IMR-90 (cell line): Measurements from ENCODE around the gene PRUNE2. TPM values are rescaled to one million over a fixed set of nuclear protein-coding genes. Genes with fewer than 3 reads are reported as not detected.
A peak's percentile ranks its signal among the peaks of the same experiment; 100 is the strongest.

ENCODE experiments used
- ATAC-seq: fragments of 200-7000 bp; cut with Tn5 transposase; 2 replicates; pipeline ENCODE4 v1.9.1; 2020; ENCODE audit warnings: low read depth, mild to moderate bottlenecking, moderate library complexity
- BruUV-seq: library from RNA; stranded (reverse); fragments of 400-500 nt; replicated peaks from 2 replicates; lab custom pipeline; 2021; lab: Mats Ljungman, UMichigan
- CTCF ChIA-PET: fragments of 300-600 bp; formaldehyde crosslinking; extraction: SDS; loops from one replicate; lab custom pipeline; 2021; ENCODE audit warnings: antibody characterized with exemption; lab: Yijun Ruan, JAX
- POLR2A ChIA-PET: fragments of 300-600 bp; sonication (Branson Sonifier 250); formaldehyde crosslinking; loops from one replicate; lab custom pipeline; 2022; ENCODE audit warnings: antibody characterized with exemption; ENCODE audit not compliant: unreplicated experiment; lab: Charles Lee
- DNase-seq: peaks from one replicate; pipeline ENCODE4 v3.0.0; 2013
- H2AFZ ChIP-seq: replicated peaks from 2 replicates; pipeline ENCODE3; 2013; ENCODE audit warnings: low read length, mild to moderate bottlenecking; ENCODE audit not compliant: poor library complexity
- H2AK5ac ChIP-seq: 2 replicates; pipeline ENCODE4 v1.6.1; 2013; ENCODE audit warnings: low read depth, low read length, inconsistent platforms
- H2AK9ac ChIP-seq: replicated peaks from 2 replicates; pipeline ENCODE3; 2013; ENCODE audit warnings: mild to moderate bottlenecking, low read depth, low read length, moderate library complexity; ENCODE audit not compliant: poor library complexity
- H2BK120ac ChIP-seq: 2 replicates; pipeline ENCODE4 v1.6.1; 2013; ENCODE audit warnings: low read depth, low read length, inconsistent platforms
- H2BK15ac ChIP-seq: 3 replicates; pipeline ENCODE4 v1.6.1; 2013; ENCODE audit warnings: low read depth, low read length, inconsistent platforms
- H2BK20ac ChIP-seq: 2 replicates; pipeline ENCODE4 v1.6.1; 2013; ENCODE audit warnings: low read depth, mild to moderate bottlenecking, inconsistent platforms, low read length, moderate library complexity
- H2BK5ac ChIP-seq: 2 replicates; pipeline ENCODE4 v1.6.1; 2013; ENCODE audit warnings: mild to moderate bottlenecking, low read depth, low read length, inconsistent platforms; ENCODE audit not compliant: poor library complexity, severe bottlenecking
- H3K14ac ChIP-seq: replicated peaks from 2 replicates; pipeline ENCODE4 v1.6.1; 2013; ENCODE audit warnings: low read depth, low read length, inconsistent platforms
- H3K18ac ChIP-seq: 2 replicates; pipeline ENCODE4 v1.6.1; 2013; ENCODE audit warnings: low read depth, low read length, control low read depth
- H3K23ac ChIP-seq: 2 replicates; pipeline ENCODE4 v1.6.1; 2013; ENCODE audit warnings: low read depth, low read length, inconsistent platforms
- H3K27ac ChIP-seq: 2 replicates; pipeline ENCODE4 v1.5.1; 2013; ENCODE audit warnings: mild to moderate bottlenecking, control low read depth, low read length; ENCODE audit not compliant: insufficient read depth
- H3K27me3 ChIP-seq: 2 replicates; pipeline ENCODE4 v1.6.1; 2013; ENCODE audit warnings: low read length; ENCODE audit not compliant: control insufficient read depth, insufficient read depth
- H3K36me3 ChIP-seq: 2 replicates; pipeline ENCODE4 v1.6.1; 2013; ENCODE audit warnings: low read length, mixed read lengths; ENCODE audit not compliant: control insufficient read depth, insufficient read depth
- H3K4ac ChIP-seq: 2 replicates; pipeline ENCODE4 v1.6.1; 2013; ENCODE audit warnings: low read depth, low read length, inconsistent platforms
- H3K4me1 ChIP-seq: 2 replicates; pipeline ENCODE4 v1.6.1; 2013; ENCODE audit warnings: low read length, mixed read lengths; ENCODE audit not compliant: control insufficient read depth, insufficient read depth
- H3K4me2 ChIP-seq: 2 replicates; pipeline ENCODE4 v1.6.1; 2013; ENCODE audit warnings: low read depth, mild to moderate bottlenecking, control low read depth, low read length, moderate library complexity
- H3K4me3 ChIP-seq: 2 replicates; pipeline ENCODE4 v1.5.1; 2013; ENCODE audit warnings: low read depth, mild to moderate bottlenecking, control low read depth, low read length, moderate library complexity; ENCODE audit not compliant: insufficient read depth
- H3K56ac ChIP-seq: 2 replicates; pipeline ENCODE4 v1.6.1; 2013; ENCODE audit warnings: low read length, inconsistent platforms; ENCODE audit not compliant: insufficient read depth; ENCODE audit errors: extremely low read depth
- H3K79me1 ChIP-seq, 2 experiments: 2 replicates each; pipeline ENCODE4 v1.6.1; 2013; ENCODE audit warnings: low read length in 2 of 2, inconsistent platforms in 1 of 2, low read depth in 1 of 2
- H3K9ac ChIP-seq: 2 replicates; pipeline ENCODE4 v1.6.1; 2013; ENCODE audit warnings: low read depth, low read length, control low read depth
- H3K9me1 ChIP-seq: 2 replicates; pipeline ENCODE4 v1.6.1; 2013; ENCODE audit warnings: low read length, inconsistent platforms; ENCODE audit not compliant: insufficient read depth
- H3K9me3 ChIP-seq: 2 replicates; pipeline ENCODE4 v1.6.1; 2013; ENCODE audit warnings: low read length; ENCODE audit not compliant: control insufficient read depth, insufficient read depth
- H4K20me1 ChIP-seq: 2 replicates; pipeline ENCODE4 v1.6.1; 2013; ENCODE audit warnings: low read length, inconsistent platforms; ENCODE audit not compliant: insufficient read depth
- H4K5ac ChIP-seq: 2 replicates; pipeline ENCODE4 v1.6.1; 2013; ENCODE audit warnings: mild to moderate bottlenecking, low read depth, low read length, control low read depth
- H4K8ac ChIP-seq, 2 experiments: 2 replicates each; pipeline ENCODE4 v1.6.1; 2013; ENCODE audit warnings: low read depth in 2 of 2, low read length in 2 of 2, control low read depth in 1 of 2, inconsistent platforms in 1 of 2
- H4K91ac ChIP-seq: 2 replicates; pipeline ENCODE4 v1.6.1; 2013; ENCODE audit warnings: low read depth, low read length, inconsistent platforms; ENCODE audit not compliant: insufficient read depth
- BHLHE40 ChIP-seq: fragments of 150-350 bp; IDR thresholded peaks from 2 replicates; pipeline ENCODE4 v1.6.1; 2016; ENCODE audit warnings: mild to moderate bottlenecking, low read depth, low read length
- FOS ChIP-seq: fragments of 150-350 bp; IDR thresholded peaks from 2 replicates; pipeline ENCODE4 v1.6.1; 2016; ENCODE audit warnings: low read depth, low read length
- MAFK ChIP-seq: IDR thresholded peaks from 2 replicates; pipeline ENCODE4 v1.6.1; 2012; ENCODE audit warnings: low read depth, low read length, improper control_type of control experiment
- MAZ ChIP-seq: IDR thresholded peaks from 2 replicates; pipeline ENCODE4 v1.6.1; 2012; ENCODE audit warnings: low read depth, mild to moderate bottlenecking, low read length, improper control_type of control experiment, moderate library complexity, borderline replicate concordance
- MXI1 ChIP-seq: IDR thresholded peaks from 2 replicates; pipeline ENCODE4 v1.6.1; 2012; ENCODE audit warnings: low read depth, mild to moderate bottlenecking, low read length, moderate library complexity, borderline replicate concordance
- NFE2L2 ChIP-seq: fragments of 150-350 bp; IDR thresholded peaks from 2 replicates; pipeline ENCODE4 v1.6.1; 2016; ENCODE audit warnings: low read depth, mild to moderate bottlenecking, low read length
- POLR2A ChIP-seq: IDR thresholded peaks from 2 replicates; pipeline ENCODE4 v1.6.1; 2012; ENCODE audit warnings: mild to moderate bottlenecking, low read depth, low read length
- RAD21 ChIP-seq: IDR thresholded peaks from 2 replicates; pipeline ENCODE4 v1.6.1; 2012; ENCODE audit warnings: low read length, improper control_type of control experiment
- RCOR1 ChIP-seq: IDR thresholded peaks from 2 replicates; pipeline ENCODE4 v1.6.1; 2012; ENCODE audit warnings: mild to moderate bottlenecking, low read length, improper control_type of control experiment; ENCODE audit not compliant: insufficient replicate concordance
- SMC3 ChIP-seq: fragments of 150-350 bp; IDR thresholded peaks from 2 replicates; pipeline ENCODE4 v1.6.1; 2016; ENCODE audit warnings: low read depth, mild to moderate bottlenecking, antibody characterized with exemption, low read length, moderate library complexity
- USF2 ChIP-seq: fragments of 150-350 bp; IDR thresholded peaks from 2 replicates; pipeline ENCODE4 v1.6.1; 2017; ENCODE audit warnings: mild to moderate bottlenecking, antibody characterized with exemption, low read length, low read depth
- WGBS, 2 experiments: methylation state at CpG; one replicate each; pipeline versions ENCODE4 v1.1.5 to v1.1.7; 2013; ENCODE audit warnings: missing lambda C conversion rate in 2 of 2; ENCODE audit not compliant: insufficient read length in 1 of 2; ENCODE audit errors: extremely low coverage in 2 of 2; 5-methylcytosine and 5-hydroxymethylcytosine counted together
- dilution Hi-C: fragments of 300-500 bp; cut with HindIII; formaldehyde crosslinking; loops from one replicate; pipeline ENCODE4 v1.14.3; 2018; ENCODE audit warnings: low sequenced_read_pairs; ENCODE audit not compliant: unreplicated experiment
- in situ Hi-C: fragments of 300-500 bp; cut with MboI; formaldehyde crosslinking; loops from 3 replicates; pipeline ENCODE4 v1.14.3; 2019; ENCODE audit warnings: low sequenced_read_pairs, inconsistent platforms, mixed read lengths
- intact Hi-C: fragments of 100-400 bp; cut with micrococcal nuclease; formaldehyde crosslinking; loops from 2 replicates; pipeline ENCODE4 v1.10.0; 2022
- polyA plus RNA-seq, 3 experiments: library from polyadenylated mRNA; depleted of rRNA; stranded (reverse); fragments of >200 nt; gene quantifications; 2 replicates each; pipeline ENCODE4 v1.2.3, GENCODE V29; 2012; ENCODE audit warnings: low replicate concordance in 1 of 3
- total RNA-seq: library from RNA; depleted of rRNA; stranded (reverse); fragments of >200 nt; gene quantifications from 2 replicates; pipeline ENCODE4 v1.2.3, GENCODE V29; 2012

Gene PRUNE2
- total and polyA plus RNA-seq, 2 of the 4 experiments (the other 2 are of a cell fraction): 0.70 to 1.6 TPM

- no peak for TF ChIP-seq SMC3
- TF ChIP-seq RCOR1: no peak
- TF ChIP-seq FOS: no peak
Observed at GRCh38 chr9:76820431-76820830, 85.5 kb downstream of the PRUNE2 start (continued).

GRCh38 chr9:76818271-76818670 is 87.6 kb downstream of the PRUNE2 start:
- in situ Hi-C loops: loop anchor here (5.0 to 25.0 kb wide), 2 partner anchors 89 to 344 kb away; partner anchors contain the start of gene PRUNE2
- TF ChIP-seq FOS: peak; percentile 99
- peak; percentile 23; the same call in 1 of the 2 replicates for TF ChIP-seq POLR2A
- TF ChIP-seq USF2: no peak
- TF ChIP-seq RAD21: peak; percentile 27
- peak; percentile 58; the same call in 1 of the 2 replicates for TF ChIP-seq NFE2L2
- TF ChIP-seq BHLHE40: peak; percentile 40; the same call in 1 of the 2 replicates
- TF ChIP-seq MXI1: 0 out of 2 replicates have a peak, but pooled peaks have one; percentile 20
- no peak for TF ChIP-seq MAFK
- TF ChIP-seq SMC3: 0 out of 2 replicates have a peak, but pooled peaks have one; percentile 14
- TF ChIP-seq MAZ: no peak

More at GRCh38 chr9:76818271-76818670, 87.6 kb downstream of the PRUNE2 start:
- Histone ChIP-seq H3K79me1 (no peaks in the 10 kb centered on the region), H3K4me2 (no peak overlapping the region), H3K27me3 (no peaks in the 10 kb centered on the region), H3K14ac (0 out of 2 replicates have a peak overlapping the region, but pooled peaks have one; percentile 45), H2BK5ac (peak overlapping the region; percentile 90), H4K5ac (no peak overlapping the region; the same call in 1 of the 2 replicates), H3K18ac (peak overlapping the region; percentile 40; the same call in 1 of the 2 replicates), H4K8ac (peak overlapping the region; percentile 1 to 67; a peak in 1 of 4 replicates), H3K9me3 (no peaks in the 10 kb centered on the region), H4K91ac (0 out of 2 replicates have a peak overlapping the region, but pooled peaks have one; percentile 19), H2BK120ac (peak overlapping the region; percentile 60), H3K56ac (no peak overlapping the region; the same call in 1 of the 2 replicates), H3K23ac (no peak overlapping the region), H3K9me1 (no peaks in the 10 kb centered on the region), H2AK5ac (no peak overlapping the region; the same call in 1 of the 2 replicates), H3K36me3 (no peaks in the 10 kb centered on the region), H2BK20ac (peak overlapping the region; percentile 73), H3K4me3 (no peak overlapping the region), H2AFZ (no peak overlapping the region), H3K9ac (no peak overlapping the region), H3K4ac (no peak overlapping the region), H4K20me1 (no peaks in the 10 kb centered on the region), H3K27ac (peak overlapping the region; percentile 38), H3K4me1 (peaks cover 8% of the 10 kb centered on the region), H2AK9ac (no peak overlapping the region), H2BK15ac (0 out of 3 replicates have a peak overlapping the region, but pooled peaks have one; percentile 2)
- DNase-seq: peak; percentile 98
- CTCF ChIA-PET: no interaction called here
- ATAC-seq: peak; percentile 99
- BruUV-seq: no TSS peak
- 0% methylated on average over 1 of the region's 4 CpGs; no CpG with 5 or more reads in 1 of the 2 experiments for WGBS, 2 experiments
- POLR2A ChIA-PET: no interaction called here
- dilution Hi-C loops (loop anchor here (25.0 kb wide), 1 partner anchor 169 kb away; no protein-coding TSS in a partner anchor), intact Hi-C loops (loop anchor here (1.0 to 2.0 kb wide), 3 partner anchors 17 to 89 kb away; partner anchors contain the start of gene PRUNE2)
